A172 (cell line): ENCODE results near the gene TTC9B. TPM values are rescaled to one million over a fixed set of nuclear protein-coding genes. Genes with fewer than 3 reads are reported as not detected.

Source experiments
- DNase-seq: peaks from one replicate; pipeline ENCODE4 v3.0.0-alpha.2; 2015; ENCODE audit warnings: low spot score
- total RNA-seq: library from RNA; depleted of rRNA; stranded (reverse); fragments of >200 nt; shearing (Covaris generic); gene quantifications from 2 replicates; pipeline ENCODE4 v1.2.3, GENCODE V29; 2014; rRNA removed

The TTC9B gene
- 0.29 TPM in 1 of 2 replicates, not detected in the other for total RNA-seq

DNA sequence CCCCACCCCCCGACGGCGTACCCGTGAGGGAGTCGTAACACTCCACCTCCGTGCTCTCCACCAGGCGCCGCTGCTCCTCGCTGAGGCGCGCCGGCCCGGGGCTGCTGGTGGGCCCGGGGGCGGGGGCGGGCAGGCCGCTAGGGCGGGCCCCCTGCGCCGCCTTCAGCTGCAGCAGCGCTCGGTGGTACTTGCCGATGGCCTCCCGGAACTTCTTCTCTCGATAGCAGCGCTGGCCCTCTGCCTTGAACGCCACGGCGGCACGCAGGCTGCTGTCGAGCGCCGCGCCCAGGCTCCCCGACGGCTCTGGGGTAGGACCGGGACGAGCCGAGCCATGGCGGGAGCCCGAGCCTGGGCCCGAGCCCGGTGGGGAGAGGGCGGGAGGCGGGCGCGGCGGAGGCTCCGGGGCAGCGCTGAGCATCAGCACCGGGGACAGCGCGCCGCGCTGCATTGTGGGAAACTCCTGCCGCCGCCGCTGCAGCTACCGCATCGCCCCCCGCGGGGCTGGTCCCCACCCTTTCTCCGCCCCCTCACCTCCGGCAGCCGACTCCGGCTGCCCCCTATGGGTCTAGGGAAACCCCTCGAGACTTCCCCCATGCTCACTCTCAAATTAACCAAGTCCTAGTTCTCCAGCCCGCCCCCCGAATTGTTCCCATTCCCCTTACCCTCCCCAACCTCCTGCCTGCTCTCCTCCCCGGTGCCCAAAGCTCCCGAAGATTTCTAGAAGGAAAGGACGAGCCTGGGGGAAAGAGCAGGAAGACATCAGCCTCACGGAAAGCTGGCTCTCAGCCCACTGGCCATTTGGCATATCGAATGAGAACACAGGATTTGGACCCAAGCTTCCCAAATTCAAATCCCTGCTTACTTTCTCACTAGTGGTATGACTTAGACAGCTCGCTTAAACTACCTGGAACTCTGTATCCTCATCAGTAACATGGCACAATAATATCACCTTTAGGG is at the start of gene TTC9B:
TTC9B (minus strand) TSS at position 451 of the 957 bp plus-strand sequence; CDS start at position 448, 3 bp downstream.
- no peak for DNase-seq

DNA sequence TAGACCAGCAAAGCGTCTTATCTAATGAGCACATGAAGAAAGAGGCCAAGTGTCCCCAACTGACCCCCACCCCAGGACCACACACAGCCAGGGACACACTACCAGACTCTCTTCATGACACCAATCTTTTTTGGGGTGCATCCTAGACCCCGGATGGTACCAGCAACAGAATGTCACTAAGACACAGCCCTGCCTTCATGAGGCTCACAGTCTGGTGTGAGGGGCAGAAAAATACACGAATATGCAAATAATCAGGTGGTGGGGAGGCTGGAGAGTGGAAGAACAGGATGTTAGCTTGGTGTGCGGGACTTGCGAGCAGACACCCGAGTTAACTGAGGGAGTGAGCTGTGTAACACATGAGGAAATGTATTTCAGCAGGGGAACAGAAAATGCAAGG is 49.4 kb upstream of the TTC9B start:
- DNase-seq, result no peak

DNA sequence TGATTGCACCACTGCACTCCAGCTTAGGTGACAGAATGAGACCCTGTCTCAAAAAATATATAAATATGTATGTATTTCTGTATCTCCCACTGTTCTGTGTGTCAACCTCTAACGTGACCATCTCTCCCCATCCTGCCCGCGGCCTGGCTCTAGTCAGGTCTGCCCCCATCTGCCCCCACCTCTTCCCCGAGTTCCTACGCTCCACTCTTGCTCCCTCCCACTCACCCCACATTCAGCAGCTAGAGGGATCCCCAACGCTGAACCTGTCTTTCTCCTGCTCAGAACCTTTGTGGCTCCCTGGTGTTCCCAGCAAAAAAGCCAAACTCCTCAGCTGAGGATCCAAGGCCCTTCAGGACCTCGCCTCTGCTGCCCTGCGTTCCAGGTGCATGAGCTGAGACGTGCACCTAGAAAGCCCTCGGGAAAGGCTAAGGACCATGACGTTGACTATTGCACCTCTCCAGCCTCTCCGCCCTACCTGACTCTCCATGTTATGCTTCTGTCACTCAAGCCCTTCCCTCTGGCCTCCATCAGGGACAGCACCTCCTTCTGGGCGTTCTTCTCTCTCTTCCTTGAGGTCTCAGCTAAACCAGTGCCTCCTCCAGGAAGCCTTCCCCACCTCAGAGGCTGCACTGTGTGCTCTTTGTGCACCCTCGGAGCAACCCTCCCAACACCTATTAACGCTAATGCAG is 48.9 kb upstream of the TTC9B start:
- no peak for DNase-seq

DNA sequence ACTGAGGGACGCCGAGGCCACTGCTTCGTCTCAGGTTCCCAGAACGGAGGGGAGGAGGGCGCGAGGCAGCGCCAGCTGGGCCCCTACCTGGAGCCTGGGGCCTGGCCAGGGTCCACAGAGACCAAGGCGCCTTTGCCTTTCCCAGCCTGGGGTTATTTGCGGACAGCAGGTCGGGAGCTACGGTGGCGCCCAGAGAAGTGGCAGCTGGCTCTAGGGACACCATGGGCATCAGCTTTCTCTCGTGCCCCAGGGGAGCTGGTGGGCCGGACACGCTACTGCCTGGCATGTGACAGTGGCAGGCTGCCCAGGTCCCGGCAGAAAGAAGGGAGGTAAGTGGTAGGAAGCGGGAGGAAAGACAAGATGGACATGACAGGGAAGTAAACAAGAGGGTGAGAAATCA is 47.9 kb upstream of the TTC9B start:
- no peak for DNase-seq

DNA sequence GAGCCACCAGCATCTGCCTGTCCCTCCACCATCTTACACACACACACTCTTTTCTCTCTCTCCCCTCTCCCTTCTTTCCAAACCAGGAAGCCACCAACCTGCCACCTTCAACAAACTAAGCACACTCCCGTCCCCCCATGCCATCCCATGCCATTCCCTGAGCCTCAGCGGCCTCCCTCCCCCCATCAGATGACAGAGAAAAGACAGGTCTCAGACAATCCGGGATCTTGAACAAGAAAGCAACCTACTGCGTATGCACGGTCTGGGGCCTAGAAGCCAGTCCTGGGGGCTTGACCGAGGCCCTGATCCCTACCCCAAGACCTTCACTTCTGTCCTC is 47.5 kb upstream of the TTC9B start:
- no peak for DNase-seq

DNA sequence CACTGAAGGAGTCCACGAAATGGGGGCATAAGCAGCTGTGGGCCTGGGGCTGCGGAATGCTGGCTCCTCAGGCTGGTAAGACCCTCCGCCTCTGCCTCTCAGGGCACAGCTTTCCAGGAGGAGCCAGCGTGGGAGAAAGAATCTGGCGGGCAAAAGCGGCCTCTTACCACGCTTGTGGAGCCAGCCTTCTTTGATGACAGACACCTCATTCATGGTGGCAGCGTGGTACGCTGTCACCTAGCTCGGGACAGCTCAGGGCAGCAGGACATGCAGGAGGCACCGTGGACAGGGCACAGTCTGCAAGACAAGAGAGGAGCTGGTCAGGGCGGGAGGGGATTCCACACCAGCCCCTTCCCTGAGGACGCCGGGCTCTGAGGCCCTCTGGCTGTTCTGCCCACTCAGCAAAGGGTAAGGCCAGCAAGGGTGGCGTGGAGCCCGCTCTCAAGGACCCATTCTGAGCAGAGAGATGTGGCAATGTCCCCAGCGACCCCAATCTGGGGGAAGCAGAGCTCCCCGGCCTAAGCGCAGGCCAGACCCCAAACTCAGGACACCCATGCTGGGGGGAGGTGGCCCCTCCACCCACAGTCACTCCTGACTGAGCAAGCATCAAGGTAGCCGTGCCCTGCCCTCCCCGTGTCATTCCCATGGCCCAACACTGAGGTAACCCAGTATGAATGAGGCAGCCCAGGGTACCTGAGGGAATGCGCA is 47.0 kb upstream of the TTC9B start:
- DNase-seq, result no peak

DNA sequence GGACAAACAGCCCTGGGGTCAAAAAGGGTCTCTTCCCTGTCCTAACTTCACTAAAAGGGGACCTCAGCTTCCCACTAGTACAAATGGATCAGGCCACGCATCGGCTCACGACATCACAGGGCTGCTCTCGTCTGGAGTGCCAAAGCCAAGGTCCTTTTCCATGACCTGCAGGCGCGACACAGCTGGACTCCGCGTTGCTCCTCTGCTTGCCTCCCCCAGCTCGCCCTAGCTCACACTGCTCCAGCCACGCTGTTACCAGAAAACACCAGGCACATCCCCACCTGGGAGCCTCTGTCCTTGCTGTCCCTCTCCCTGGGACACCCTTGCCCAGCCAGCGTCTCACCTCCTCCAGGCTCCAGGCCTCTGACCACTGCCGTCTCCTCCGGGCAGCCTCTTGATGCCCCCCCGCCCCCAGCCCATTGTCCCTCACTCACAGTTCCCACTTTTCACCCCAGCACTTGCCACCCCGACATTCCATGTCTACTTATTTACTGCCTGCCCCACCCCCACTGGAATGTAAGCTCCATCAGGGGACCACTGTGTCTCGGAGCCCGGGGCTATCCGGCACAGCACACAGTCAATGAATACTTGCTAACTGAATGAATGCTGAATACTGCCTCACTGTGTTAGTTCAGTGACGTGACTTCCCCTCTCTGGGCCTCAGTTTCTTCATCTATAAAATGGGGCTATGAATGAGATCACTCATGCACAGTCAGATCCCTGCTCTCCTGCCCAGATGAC is 46.3 kb upstream of the TTC9B start:
- no peak for DNase-seq

DNA sequence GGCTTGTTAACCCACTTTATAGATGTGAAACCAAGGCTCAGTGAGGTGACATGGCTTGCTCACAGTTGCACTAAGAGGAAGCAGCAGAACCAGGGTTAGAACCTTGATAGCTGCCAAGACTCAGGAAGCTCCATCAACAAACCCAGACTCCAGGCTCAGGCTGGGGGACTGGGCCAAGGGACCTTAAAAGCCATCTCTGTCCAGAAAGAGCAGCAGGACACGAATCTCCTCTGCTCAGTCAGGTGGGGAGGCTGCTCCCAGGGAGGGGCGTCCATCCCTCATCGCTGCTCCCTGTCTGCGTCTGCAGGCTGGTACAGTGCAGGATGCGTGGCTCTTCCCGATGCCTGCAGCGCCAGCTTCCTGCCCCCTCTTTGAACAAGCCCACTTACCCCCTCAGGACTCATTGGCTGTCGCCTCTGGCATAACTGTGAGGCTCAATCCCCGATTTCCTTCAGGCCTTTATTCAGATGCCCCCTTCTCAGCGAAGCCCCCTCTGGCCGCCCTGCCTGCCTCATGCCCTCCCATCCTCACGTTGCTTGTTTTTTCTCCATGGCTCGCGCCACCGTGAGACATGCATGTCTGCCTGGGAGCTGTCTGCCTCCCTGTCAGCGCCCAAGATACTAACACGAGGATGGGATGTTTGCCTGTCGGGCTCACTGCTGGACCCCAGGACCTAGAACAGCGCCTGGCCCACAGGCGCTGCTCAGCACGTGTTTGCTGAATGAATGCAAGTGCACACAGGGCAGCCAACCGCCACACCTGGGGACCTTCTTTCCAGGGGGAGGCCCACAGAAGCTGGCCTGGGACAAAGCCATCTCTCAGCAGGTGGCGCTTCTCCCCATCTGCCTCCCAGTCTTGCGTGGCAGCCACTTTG is 45.5 kb upstream of the TTC9B start:
- no peak for DNase-seq

DNA sequence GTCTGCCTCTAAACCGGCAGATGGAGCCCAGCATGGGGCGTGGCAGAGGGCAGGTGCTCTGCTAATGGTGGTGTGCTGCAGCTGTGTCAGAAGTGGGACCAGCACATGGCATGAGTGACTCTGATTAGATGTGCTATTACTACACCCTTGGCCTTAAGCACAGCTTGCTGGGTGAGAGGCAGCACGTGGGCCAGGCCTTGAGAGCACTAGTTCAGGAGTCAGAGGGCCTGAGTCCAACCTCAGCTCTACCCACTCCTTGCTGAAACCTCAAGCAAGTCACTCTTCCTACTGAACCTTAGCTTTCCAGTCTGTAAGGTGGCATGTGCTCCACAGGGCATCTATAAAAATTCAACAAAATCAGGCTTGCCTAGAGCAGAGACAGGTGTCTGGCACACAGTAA is 44.2 kb upstream of the TTC9B start:
- no peak for DNase-seq

DNA sequence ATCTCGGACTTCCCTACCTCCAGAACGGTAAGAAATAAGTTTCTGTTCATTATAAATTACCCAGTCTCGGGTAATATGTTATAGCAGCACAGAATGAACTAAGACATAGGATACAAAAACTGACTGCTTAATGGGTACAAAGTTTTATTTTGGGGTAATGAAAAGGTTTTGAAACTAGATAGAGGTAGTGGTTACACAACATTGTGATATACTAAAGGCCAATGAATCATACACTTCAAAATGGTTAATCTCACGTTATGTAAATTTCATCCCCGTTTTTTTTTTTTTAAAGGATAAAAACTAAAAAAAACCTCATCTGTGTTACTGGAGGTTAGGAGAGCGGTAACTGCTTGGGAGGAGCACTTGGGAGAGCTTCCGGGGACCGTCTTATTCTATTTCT is 43.4 kb upstream of the TTC9B start:
- DNase-seq, result no peak

DNA sequence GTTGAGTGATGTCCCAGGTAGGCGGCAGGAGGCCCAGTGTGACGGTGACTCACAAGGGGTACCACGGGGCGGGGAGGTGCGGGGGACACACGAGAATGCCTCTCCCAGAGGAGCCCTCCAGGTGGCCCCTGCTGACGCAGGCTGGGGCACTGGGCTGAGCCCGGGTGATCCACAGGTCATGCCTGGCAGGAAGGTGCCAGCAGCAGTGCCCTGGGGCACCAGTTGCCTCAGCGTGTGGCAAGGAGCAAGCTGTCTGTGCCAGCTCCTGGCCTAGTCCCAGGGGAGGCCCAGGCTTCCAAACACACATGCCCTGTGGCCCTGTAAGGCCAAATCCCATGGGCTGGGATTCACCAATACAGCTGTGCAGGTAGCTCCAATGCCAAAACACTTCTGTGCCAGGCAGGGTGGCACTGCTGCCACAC is 38.9 kb upstream of the TTC9B start:
- DNase-seq, result no peak

DNA sequence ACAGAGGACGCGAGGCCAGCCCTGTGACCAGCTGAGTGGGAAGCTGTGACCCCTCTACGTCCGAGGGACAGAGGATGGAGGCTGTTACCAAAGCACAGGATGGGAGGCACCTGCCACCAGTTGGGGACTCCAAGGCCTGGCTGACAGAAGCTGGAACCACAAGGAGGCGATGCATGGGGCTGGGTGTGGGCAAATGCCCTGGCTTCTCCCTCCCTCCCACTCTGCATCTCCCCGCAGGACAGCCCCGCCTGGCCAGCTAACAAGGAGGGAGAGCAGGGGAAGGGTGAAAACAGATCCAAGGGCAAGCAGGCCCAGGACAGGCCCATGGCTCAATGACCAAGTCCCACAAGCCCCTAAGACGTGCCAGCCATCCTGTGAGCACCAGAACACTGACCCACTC is 38.3 kb upstream of the TTC9B start:
- no peak for DNase-seq

DNA sequence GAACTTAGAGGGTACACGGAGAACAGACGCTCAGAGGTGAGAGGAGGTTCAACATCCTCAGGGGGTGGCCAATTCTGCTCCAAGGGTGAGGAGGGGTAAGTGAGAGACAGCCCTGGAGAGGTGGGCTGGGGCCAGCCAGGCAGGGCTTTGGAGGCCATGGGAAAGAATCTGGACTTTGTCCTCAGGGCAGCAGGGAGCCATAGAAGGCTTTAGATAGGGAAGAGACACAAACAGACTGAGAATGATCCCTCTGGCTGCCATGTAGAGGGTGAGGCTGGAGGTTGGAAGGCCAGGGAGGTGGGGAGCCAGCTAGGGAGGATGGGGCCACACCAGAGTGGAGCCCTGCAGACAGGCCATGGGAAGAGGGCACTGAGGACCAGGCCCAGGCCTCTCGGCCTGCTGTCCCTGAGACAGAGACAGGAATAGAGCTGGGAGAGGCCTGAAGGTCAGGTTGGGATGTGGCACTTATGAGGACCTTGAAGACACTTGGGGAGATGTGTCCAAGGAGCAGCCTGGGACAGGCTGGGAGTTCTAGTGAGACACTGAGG is 37.5 kb upstream of the TTC9B start:
- no peak for DNase-seq

DNA sequence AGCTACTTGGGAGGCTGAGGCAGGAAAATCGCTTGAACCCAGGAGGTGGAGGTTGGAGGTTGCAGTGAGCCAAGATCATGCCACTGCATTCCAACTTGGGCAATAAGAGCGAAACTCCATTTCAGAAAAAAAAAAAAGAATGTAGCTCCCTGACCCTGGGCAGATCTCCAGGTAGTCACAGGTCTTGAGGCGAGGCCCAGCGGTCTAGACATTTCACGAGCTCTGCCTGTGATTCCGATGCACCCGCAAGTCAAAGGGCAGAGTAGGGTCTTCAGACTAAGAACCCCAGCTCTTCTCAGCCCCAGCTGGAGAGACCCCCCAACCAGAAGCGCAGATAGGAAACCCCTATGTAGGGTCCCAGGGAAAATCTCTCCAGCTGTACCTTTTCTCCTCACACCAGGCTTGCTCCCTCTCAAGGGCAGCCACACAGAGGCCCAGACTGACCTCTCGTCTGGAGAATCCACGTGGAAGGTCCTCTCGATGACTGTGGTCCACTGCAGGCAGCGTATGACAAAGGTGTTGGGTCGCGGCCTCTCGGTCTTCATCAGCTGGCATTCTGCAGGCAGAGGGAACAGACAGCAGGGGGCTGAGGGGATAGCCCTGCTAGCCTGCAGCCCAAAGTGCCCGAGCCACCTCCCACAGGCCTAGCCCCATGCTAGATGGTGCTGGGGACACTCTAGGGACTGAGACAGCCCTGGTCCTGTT is 36.7 kb upstream of the TTC9B start:
- no peak for DNase-seq

DNA sequence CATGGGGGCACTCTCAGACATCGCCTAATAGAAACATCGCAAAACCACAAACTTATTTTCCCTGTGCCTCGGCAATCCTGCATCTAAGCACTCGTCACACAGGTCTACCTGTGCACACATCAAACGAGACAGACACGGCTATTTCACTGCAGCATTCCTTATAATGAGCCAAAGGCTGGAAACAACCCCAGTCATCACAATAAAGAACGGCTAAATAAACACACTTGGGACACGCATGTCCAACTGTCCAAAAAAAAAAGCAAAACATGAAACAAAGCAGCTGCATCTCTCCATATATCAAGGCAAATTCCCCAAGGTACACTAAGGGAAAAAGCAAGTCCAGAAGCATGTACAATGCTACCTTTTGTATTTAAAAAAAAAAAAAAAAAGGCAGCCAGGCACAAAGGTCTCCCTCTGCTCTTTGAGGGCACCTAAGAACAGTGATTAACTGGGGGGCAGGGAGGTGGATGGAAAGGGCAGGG is 35.5 kb upstream of the TTC9B start:
- DNase-seq, result no peak

DNA sequence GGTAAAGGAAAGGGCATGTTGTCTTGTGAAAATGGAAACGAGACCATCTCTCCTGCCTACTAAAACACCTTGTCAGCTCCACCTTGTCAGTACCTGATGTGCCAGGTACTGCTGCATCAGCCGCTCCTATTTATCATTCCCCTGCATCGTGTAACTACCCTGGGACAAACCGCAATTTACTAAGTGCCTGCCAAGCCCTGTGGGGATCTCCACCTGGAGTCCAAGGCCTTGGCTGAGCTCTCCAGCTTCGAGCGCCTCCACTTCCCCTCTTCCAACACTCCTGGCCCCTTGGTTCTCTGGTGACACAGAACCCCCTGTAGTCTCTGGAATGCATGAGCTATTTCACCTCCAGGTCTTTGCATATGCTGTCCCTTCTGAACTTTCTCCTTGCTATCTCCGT is 34.2 kb upstream of the TTC9B start:
- DNase-seq, result no peak

DNA sequence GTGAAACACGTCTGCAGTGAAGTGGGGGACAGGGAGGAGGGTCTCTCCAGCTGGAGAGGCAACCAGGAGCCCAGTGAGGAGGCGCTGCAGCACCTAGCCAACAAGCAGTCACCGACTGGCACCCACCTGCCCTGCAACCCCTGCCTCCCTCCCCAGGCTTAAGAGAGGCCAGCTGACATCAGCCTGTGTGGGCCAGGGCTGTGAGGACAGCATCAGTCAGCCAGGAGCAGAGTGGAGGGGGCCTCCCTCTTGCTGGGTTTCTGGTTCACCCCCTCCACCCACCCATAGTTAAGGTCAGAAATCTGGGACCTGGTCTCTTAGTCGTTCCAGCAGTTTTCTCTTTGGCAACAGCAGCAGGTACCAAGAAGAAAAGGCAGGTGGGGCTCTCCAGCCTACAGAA is 33.8 kb upstream of the TTC9B start:
- DNase-seq, result no peak

DNA sequence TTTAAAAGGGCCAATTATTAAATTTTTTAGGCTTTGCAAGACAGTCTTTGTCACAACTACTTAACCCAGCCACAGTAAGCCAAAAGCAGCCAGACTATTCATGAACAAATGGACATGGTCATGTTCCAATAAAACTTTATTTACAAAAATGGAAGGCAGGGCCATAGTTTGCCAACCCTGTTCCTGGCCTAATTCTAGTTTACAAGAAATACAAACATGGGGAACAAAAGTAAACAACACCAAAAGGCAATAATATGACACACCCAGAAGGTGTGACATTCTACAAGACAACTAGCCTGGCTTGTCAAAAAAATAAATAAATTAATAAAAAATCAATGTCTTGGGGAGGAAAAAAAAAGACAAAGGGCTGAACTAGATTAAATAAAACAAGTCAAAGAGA is 33.1 kb upstream of the TTC9B start:
- DNase-seq, result no peak

DNA sequence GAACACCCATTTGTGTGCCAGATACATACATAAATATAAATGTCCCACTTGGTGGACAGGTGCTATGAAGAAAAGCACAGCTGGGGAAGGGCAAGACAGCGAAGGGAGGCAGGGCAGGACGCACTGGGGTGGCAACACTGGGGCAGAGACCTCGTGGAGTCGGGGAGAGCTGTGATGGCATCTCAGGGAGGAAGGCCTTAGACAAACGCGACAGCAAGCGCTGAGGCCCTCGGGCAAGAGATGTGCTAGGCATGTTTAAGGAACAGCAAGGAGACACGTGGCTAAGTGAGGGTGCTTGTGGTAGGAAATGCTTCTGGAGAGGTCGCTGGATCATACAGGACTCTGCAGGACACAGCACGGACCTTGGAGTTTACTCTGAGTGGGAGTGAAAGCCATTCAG is 31.6 kb upstream of the TTC9B start:
- no peak for DNase-seq

DNA sequence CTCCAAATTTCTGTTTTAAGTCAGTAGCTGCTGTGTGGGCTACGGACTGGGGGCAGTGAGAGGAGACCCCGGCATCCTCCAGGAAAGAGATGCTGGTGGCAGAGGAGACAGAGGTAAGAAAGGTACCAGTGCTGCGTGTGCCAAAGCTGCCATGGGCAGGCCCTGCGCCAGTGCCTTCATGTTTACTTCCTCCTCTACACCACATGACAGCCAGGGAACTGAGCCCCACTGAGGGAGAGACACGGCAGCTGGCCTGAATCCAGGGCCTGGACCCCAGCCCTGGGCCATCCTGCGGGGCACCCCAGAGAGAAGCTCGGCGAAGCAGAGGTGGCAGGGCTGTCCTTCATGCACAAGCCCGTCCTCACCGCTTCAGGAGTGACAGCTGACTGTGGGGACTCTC is 31.0 kb upstream of the TTC9B start:
- DNase-seq, result no peak
